GM13976 (cell line): ENCODE results near the gene CHML.

Source experiments
- DNase-seq: peaks from one replicate; pipeline ENCODE4 v3.0.0; 2012; ENCODE audit warnings: low spot score
- CTCF ChIP-seq: IDR thresholded peaks from 2 replicates; pipeline ENCODE4 v1.5.1; 2012; ENCODE audit warnings: borderline replicate concordance, mild to moderate bottlenecking; ENCODE audit not compliant: insufficient read depth; ENCODE audit errors: extremely low read depth, missing control alignments, control extremely low read depth
- in situ Hi-C: fragments of 300-500 bp; cut with MboI; formaldehyde crosslinking; loops from one replicate; pipeline ENCODE4 v1.12.0; 2022; ENCODE audit warnings: low sequenced_read_pairs, mixed read lengths, inconsistent platforms; ENCODE audit not compliant: unreplicated experiment

Gene CHML

GRCh38 chr1:241590719-241591118 is 49.5 kb downstream of the CHML start:
- no peak for DNase-seq
- TF ChIP-seq CTCF, result no peak
- in situ Hi-C loops, result no loop called here
